Endothelial cell of umbilical vein (primary cell): ENCODE measurements around the gene CBX6. TPM values are rescaled to one million over a fixed set of nuclear protein-coding genes. Genes with fewer than 3 reads are reported as not detected.

Experiments used
- BruUV-seq: library from RNA; stranded (reverse); fragments of 400-500 nt; replicated peaks from 2 replicates; lab custom pipeline; 2021; lab: Mats Ljungman, UMichigan
- CTCF ChIA-PET: fragments of 300-600, 350-600 bp; sonication (Branson Sonifier 250); formaldehyde crosslinking; loops from one replicate; lab custom pipeline; 2021; ENCODE audit warnings: antibody characterized with exemption, inconsistent platforms; lab: Charles Lee
- POLR2A ChIA-PET: fragments of 300-600, 350-600 bp; sonication (Branson Sonifier 250); formaldehyde crosslinking; loops from one replicate; lab custom pipeline; 2021; ENCODE audit warnings: antibody characterized with exemption, inconsistent platforms; lab: Charles Lee
- DNase-seq: peaks from one replicate; pipeline ENCODE4 v3.0.0-alpha.2; 2011; ENCODE audit warnings: low read depth, low spot score
- FAIRE-seq: peaks from 2 replicates; lab custom pipeline; 2011; peaks lifted over from hg19 to GRCh38; lab: Jason Lieb, UNC
- H2AFZ ChIP-seq: 2 replicates; pipeline ENCODE4 v1.6.0; 2012; ENCODE audit warnings: low read depth, low read length, control low read depth, inconsistent platforms
- H3K27ac ChIP-seq: 2 replicates; pipeline ENCODE4 v1.5.1; 2011; ENCODE audit warnings: low read depth, mild to moderate bottlenecking, control low read depth, low read length, moderate library complexity; ENCODE audit not compliant: insufficient read depth
- H3K27me3 ChIP-seq, 2 experiments: 2 replicates each; pipeline versions ENCODE4 v1.6.0 to v1.6.1; 2011; ENCODE audit warnings: low read length in 2 of 2, mixed read lengths in 1 of 2; ENCODE audit not compliant: control insufficient read depth in 2 of 2, insufficient read depth in 2 of 2
- H3K36me3 ChIP-seq, 2 experiments: 2 replicates in 1 of 2; 3 replicates in 1 of 2; pipeline ENCODE4 v1.5.1; 2011; ENCODE audit warnings: low read length in 2 of 2, mild to moderate bottlenecking in 1 of 2, moderate library complexity in 1 of 2; ENCODE audit not compliant: control insufficient read depth in 2 of 2, insufficient read depth in 2 of 2; ENCODE audit errors: extremely low read depth in 1 of 2
- H3K4me1 ChIP-seq: 3 replicates; pipeline ENCODE4 v1.5.1; 2011; ENCODE audit warnings: mild to moderate bottlenecking, low read length; ENCODE audit not compliant: control insufficient read depth, insufficient read depth; ENCODE audit errors: extremely low read depth
- H3K4me2 ChIP-seq: 2 replicates; pipeline ENCODE4 v1.6.1; 2011; ENCODE audit warnings: low read length, control low read depth, mixed read lengths; ENCODE audit not compliant: insufficient read depth
- H3K4me3 ChIP-seq, 3 experiments: fragments of 200-600 bp in 1 of 3; sonication (generic), shearing (Covaris generic) in 1 of 3; replicated peaks in 1 of 3; 2 replicates each; pipeline ENCODE4 v1.5.1; 2011 to 2016; ENCODE audit warnings: control low read depth in 3 of 3, low read length in 3 of 3, mild to moderate bottlenecking in 2 of 3, inconsistent platforms in 1 of 3, low read depth in 1 of 3, moderate library complexity in 1 of 3; ENCODE audit not compliant: insufficient read depth in 1 of 3
- H3K79me2 ChIP-seq: 2 replicates; pipeline ENCODE4 v1.6.0; 2012; ENCODE audit warnings: low read length, inconsistent platforms; ENCODE audit not compliant: control insufficient read depth, insufficient read depth
- H3K9ac ChIP-seq: replicated peaks from 2 replicates; pipeline ENCODE3; 2011; ENCODE audit warnings: low read length, control low read depth; ENCODE audit not compliant: insufficient read depth; ENCODE audit errors: extremely low read depth
- H3K9me1 ChIP-seq: replicated peaks from 3 replicates; pipeline ENCODE4 v1.6.0; 2011; ENCODE audit warnings: mild to moderate bottlenecking, low read length; ENCODE audit not compliant: control insufficient read depth, insufficient read depth; ENCODE audit errors: extremely low read depth
- H3K9me3 ChIP-seq: replicated peaks from 2 replicates; pipeline ENCODE4 v1.5.1; 2012; ENCODE audit warnings: low read length, inconsistent platforms; ENCODE audit not compliant: control insufficient read depth, insufficient read depth
- H4K20me1 ChIP-seq: replicated peaks from 2 replicates; pipeline ENCODE3; 2011; ENCODE audit warnings: mild to moderate bottlenecking, low read length; ENCODE audit not compliant: control insufficient read depth, insufficient read depth; ENCODE audit errors: extremely low read depth
- CTCF ChIP-seq, 2 donors: IDR thresholded peaks; 1 replicate in 1 of 2; 2 replicates in 1 of 2; pipeline ENCODE4 v1.5.1; 2011; ENCODE audit warnings: low read length in 2 of 2, mild to moderate bottlenecking in 2 of 2, moderate library complexity in 2 of 2, control low read depth in 1 of 2, inconsistent platforms in 1 of 2, low read depth in 1 of 2; ENCODE audit not compliant: insufficient read depth in 1 of 2; ENCODE audit errors: extremely low read depth in 1 of 2
- EZH2 ChIP-seq: IDR thresholded peaks from 2 replicates; pipeline ENCODE4 v1.6.1; 2012; ENCODE audit warnings: borderline replicate concordance, low read depth, mild to moderate bottlenecking, moderate library complexity, low read length, inconsistent platforms; ENCODE audit not compliant: severe bottlenecking
- MAX ChIP-seq: IDR thresholded peaks from 2 replicates; pipeline ENCODE4 v1.6.1; 2011; ENCODE audit not compliant: insufficient read depth, insufficient read length
- POLR2A ChIP-seq: IDR thresholded peaks from 2 replicates; pipeline ENCODE4 v1.6.1; 2012; ENCODE audit warnings: low read depth, mild to moderate bottlenecking, control low read depth, low read length
- POLR2AphosphoS5 ChIP-seq: IDR thresholded peaks from 2 replicates; pipeline ENCODE4 v1.6.1; 2012; ENCODE audit warnings: low read depth, mild to moderate bottlenecking, control low read depth, low read length, moderate library complexity; ENCODE audit not compliant: insufficient read depth
- dilution Hi-C: fragments of 300-500 bp; cut with MboI; formaldehyde crosslinking; loops from one replicate; pipeline ENCODE4 v1.15.0; 2019; ENCODE audit warnings: low sequenced_read_pairs; ENCODE audit not compliant: extremely low pct_ligation_motif_present
- intact Hi-C: fragments of 100-400 bp; cut with micrococcal nuclease; formaldehyde crosslinking; loops from one replicate; pipeline ENCODE4 v1.10.0; 2022
- polyA plus RNA-seq, 4 experiments: library from polyadenylated mRNA; depleted of rRNA in 3 of 4; stranded (reverse) in 3 of 4; unstranded in 1 of 4; fragments of >200 nt; gene quantifications; 2 replicates each; pipeline versions ENCODE4 v1.2.1 to v1.2.3, GENCODE V29; 2011 to 2012; ENCODE audit warnings: missing spikeins in 1 of 4
- total RNA-seq: library from RNA; stranded (reverse); gene quantifications from 2 replicates; pipeline ENCODE4 v1.2.3, GENCODE V29; 2021

Gene CBX6
- total and polyA plus RNA-seq, 2 donors (not counting 3 experiments of a cell fraction or from before 2014, with no cell fraction given) = 14.9 to 62.6 TPM

DNA sequence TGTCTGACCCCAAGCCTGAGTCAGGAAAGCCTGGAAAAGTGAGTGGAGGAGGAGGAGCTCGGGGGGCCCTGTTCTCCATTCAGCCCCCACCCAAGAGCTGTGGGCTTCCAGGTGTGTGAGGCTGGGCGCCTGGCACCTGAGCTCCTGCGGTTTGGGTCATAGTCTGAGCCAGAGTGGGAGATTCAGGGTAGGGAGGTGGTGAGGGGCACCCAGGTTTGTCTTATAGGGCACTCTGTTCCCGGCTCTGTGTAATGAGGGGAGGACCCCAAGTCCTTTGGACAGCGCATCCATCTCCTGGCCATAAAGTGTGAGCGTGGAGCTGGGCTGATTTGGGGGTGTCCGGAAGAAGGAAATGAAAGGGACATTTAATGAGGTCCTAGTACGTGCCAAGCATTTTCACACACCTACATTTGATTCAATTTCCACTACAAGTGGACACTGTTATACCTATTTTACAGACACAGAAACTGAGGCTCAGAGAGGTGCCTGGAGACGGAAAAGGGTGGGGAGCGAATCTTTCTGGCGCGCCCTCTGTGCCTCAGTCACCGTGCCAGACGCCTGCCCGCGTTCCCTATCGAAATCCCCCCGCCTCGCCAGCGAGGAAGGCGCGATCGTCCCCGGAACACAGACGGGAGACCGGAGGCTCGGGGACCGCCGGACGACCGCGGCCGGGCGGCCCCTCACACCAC is 29.4 kb downstream of the CBX6 start:
- dilution Hi-C loops (no loop called here), intact Hi-C loops (loop anchor here (1.0 kb wide), 1 partner anchor 73 kb away; no protein-coding TSS in a partner anchor)
- Histone ChIP-seq H3K4me2 (peak overlapping the region; percentile 4), H3K27me3 (peaks cover 19 to 26% of the 10 kb centered on the region in 2 experiments), H3K4me1 (peaks cover 3% of the 10 kb centered on the region), H3K9me3 (no peaks in the 10 kb centered on the region), H2AFZ (peak overlapping the region; percentile 70), H4K20me1 (no peaks in the 10 kb centered on the region), H3K9me1 (no peaks in the 10 kb centered on the region), H3K36me3 (no peaks in the 10 kb centered on the region), H3K79me2 (no peaks in the 10 kb centered on the region), H3K4me3 (no peak overlapping the region), H3K9ac (no peak overlapping the region), H3K27ac (no peak overlapping the region)
- ChIA-PET POLR2A (interaction anchor here (0.5 to 1.1 kb wide), 2 partner anchors 8 to 477 kb away, joined by 3 read pairs; partner anchors contain the start of gene RPL3), CTCF (interaction anchor here (0.6 to 14.8 kb wide), 9 partner anchors 16 to 791 kb away, joined by 3 to 198 read pairs (median 4); no protein-coding TSS in a partner anchor)
- DNase-seq = no peak
- no peak for FAIRE-seq
- no TSS peak for BruUV-seq
- TF ChIP-seq CTCF (IDR thresholded peaks at IDR 0.05; ENCODE audit: extremely low read depth in 1 of 2, insufficient read depth in 1 of 2, low read depth in 1 of 2, low read length in 2 of 2) (no peak), POLR2AphosphoS5 (no peak), MAX (no peak), POLR2A (no peak), EZH2 (peak; percentile 20)
